GM12878 (cell line): ENCODE measurements around the gene ARIH2. TPM values are rescaled to one million over a fixed set of nuclear protein-coding genes. Genes with fewer than 3 reads are reported as not detected.

ENCODE experiments used
- ATAC-seq: fragments of 200-7000 bp; cut with Tn5 transposase; 3 replicates; pipeline ENCODE4 v1.9.1; 2020; ENCODE audit warnings: mild to moderate bottlenecking, moderate library complexity
- BruUV-seq: library from RNA; stranded (reverse); fragments of 400-500 nt; replicated peaks from 2 replicates; lab custom pipeline; 2021; lab: Mats Ljungman, UMichigan
- CTCF ChIA-PET: fragments of 300-600 bp; sonication (Branson Sonifier 250); formaldehyde crosslinking; extraction: SDS; loops from one replicate; lab custom pipeline; 2021; ENCODE audit warnings: inconsistent platforms; lab: Yijun Ruan, JAX
- POLR2A ChIA-PET: fragments of 350-600 bp; formaldehyde crosslinking; extraction: SDS; loops from one replicate; lab custom pipeline; 2021; ENCODE audit warnings: inconsistent platforms; lab: Charles Lee
- RAD21 ChIA-PET: fragments of 300-600 bp; sonication (Branson Sonifier 250); formaldehyde crosslinking; loops from one replicate; lab custom pipeline; 2023; ENCODE audit warnings: antibody characterized with exemption; ENCODE audit not compliant: unreplicated experiment; lab: Charles Lee
- SMC1A ChIA-PET: fragments of 300-600 bp; sonication (Branson Sonifier 250); formaldehyde crosslinking; loops from one replicate; lab custom pipeline; 2023; ENCODE audit not compliant: unreplicated experiment, uncharacterized antibody; lab: Charles Lee
- DNase-seq: peaks from one replicate; pipeline ENCODE4 v3.0.0-alpha.2; 2011; ENCODE audit warnings: low read depth, low spot score
- FAIRE-seq: peaks from 3 replicates; lab custom pipeline; 2011; peaks lifted over from hg19 to GRCh38; lab: Jason Lieb, UNC
- H2AFZ ChIP-seq: 2 replicates; pipeline ENCODE4 v1.6.0; 2011; ENCODE audit warnings: low read depth, low read length, control low read depth; ENCODE audit not compliant: control insufficient read depth
- H3K27ac ChIP-seq: 2 replicates; pipeline ENCODE4 v1.5.1; 2011; ENCODE audit warnings: control low read depth; ENCODE audit not compliant: control insufficient read depth, insufficient read depth
- H3K27me3 ChIP-seq, 2 experiments: replicated peaks in 1 of 2; 2 replicates each; pipeline versions ENCODE4 v1.6.0 to v1.6.1; 2011; ENCODE audit warnings: low read length in 1 of 2; ENCODE audit not compliant: control insufficient read depth in 2 of 2, insufficient read depth in 2 of 2
- H3K36me3 ChIP-seq, 2 experiments: 2 replicates each; pipeline ENCODE4 v1.5.1; 2011; ENCODE audit warnings: low read length in 1 of 2; ENCODE audit not compliant: control insufficient read depth in 2 of 2, insufficient read depth in 2 of 2
- H3K4me1 ChIP-seq: 2 replicates; pipeline ENCODE4 v1.6.1; 2011; ENCODE audit warnings: mild to moderate bottlenecking, low read length, moderate library complexity, mixed read lengths; ENCODE audit not compliant: control insufficient read depth, insufficient read depth
- H3K4me2 ChIP-seq: 2 replicates; pipeline ENCODE4 v1.6.0; 2011; ENCODE audit warnings: control low read depth; ENCODE audit not compliant: control insufficient read depth, insufficient read depth
- H3K4me3 ChIP-seq: fragments of 200-600 bp; sonication (generic); 2 replicates; pipeline ENCODE4 v1.5.1; 2016
- H3K79me2 ChIP-seq: 2 replicates; pipeline ENCODE4 v1.6.0; 2011; ENCODE audit warnings: low read length; ENCODE audit not compliant: control insufficient read depth, insufficient read depth
- H3K9ac ChIP-seq: 2 replicates; pipeline ENCODE4 v1.8.0; 2011; ENCODE audit warnings: low read length, control low read depth, mixed read lengths; ENCODE audit not compliant: control insufficient read depth, insufficient read depth
- H3K9me3 ChIP-seq: replicated peaks from 3 replicates; pipeline ENCODE4 v1.5.1; 2011; ENCODE audit warnings: mild to moderate bottlenecking, low read length; ENCODE audit not compliant: control insufficient read depth, insufficient read depth
- H4K20me1 ChIP-seq: 2 replicates; pipeline ENCODE4 v1.6.0; 2011; ENCODE audit not compliant: control insufficient read depth, insufficient read depth
- CREM ChIP-seq: IDR thresholded peaks from 2 replicates; pipeline ENCODE4 v1.6.1; 2014; ENCODE audit warnings: antibody characterized with exemption, low read depth
- DPF2 ChIP-seq: fragments of 450-650 bp; IDR thresholded peaks from 2 replicates; pipeline ENCODE4 v1.6.1; 2017; ENCODE audit warnings: mild to moderate bottlenecking
- E4F1 ChIP-seq: fragments of 450-650 bp; IDR thresholded peaks from 2 replicates; pipeline ENCODE4 v1.6.1; 2018; ENCODE audit warnings: borderline replicate concordance, mild to moderate bottlenecking; ENCODE audit not compliant: partially characterized antibody
- FOS ChIP-seq: IDR thresholded peaks from 3 replicates; pipeline ENCODE4 v1.6.1; 2011; ENCODE audit warnings: borderline replicate concordance; ENCODE audit not compliant: insufficient read length; ENCODE audit errors: extremely low read depth
- IRF3 ChIP-seq: fragments of 450-650 bp; IDR thresholded peaks from 2 replicates; pipeline ENCODE4 v1.6.1; 2014; ENCODE audit warnings: mild to moderate bottlenecking
- NKRF ChIP-seq: fragments of 450-650 bp; conservative IDR thresholded peaks from 2 replicates; pipeline ENCODE4 v1.6.1; 2017; ENCODE audit warnings: mild to moderate bottlenecking, moderate library complexity
- NR2C1 ChIP-seq: fragments of 450-650 bp; IDR thresholded peaks from 2 replicates; pipeline ENCODE4 v1.6.1; 2017; ENCODE audit warnings: antibody characterized with exemption, mild to moderate bottlenecking, moderate library complexity
- PKNOX1 ChIP-seq: fragments of 450-650 bp; IDR thresholded peaks from 2 replicates; pipeline ENCODE4 v1.6.1; 2016; ENCODE audit warnings: mild to moderate bottlenecking
- STAT1 ChIP-seq: fragments of 450-650 bp; conservative IDR thresholded peaks from 2 replicates; pipeline ENCODE4 v1.6.1; 2014; ENCODE audit warnings: antibody characterized with exemption, mild to moderate bottlenecking
- ZNF592 ChIP-seq: fragments of 450-650 bp; IDR thresholded peaks from 2 replicates; pipeline ENCODE4 v1.6.1; 2017; ENCODE audit warnings: mild to moderate bottlenecking, moderate library complexity
- ZSCAN29 ChIP-seq: fragments of 450-650 bp; IDR thresholded peaks from 2 replicates; pipeline ENCODE4 v1.6.1; 2017; ENCODE audit warnings: mild to moderate bottlenecking, moderate library complexity
- WGBS: methylation state at CpG from one replicate; pipeline ENCODE4 v1.1.6; 2016; ENCODE audit warnings: low lambda C conversion rate; ENCODE audit not compliant: insufficient replicate concordance, insufficient coverage; ENCODE audit errors: missing lambda C conversion rate; 5-methylcytosine and 5-hydroxymethylcytosine counted together
- in situ Hi-C: fragments of 300-500 bp; cut with MboI; formaldehyde crosslinking; loops from 9 replicates; pipeline ENCODE4 v1.14.3; 2018; ENCODE audit warnings: mixed read lengths
- intact Hi-C: fragments of 100-400 bp; cut with micrococcal nuclease; formaldehyde crosslinking; loops from one replicate; pipeline ENCODE4 v1.14.2; 2022; ENCODE audit not compliant: unreplicated experiment
- polyA plus RNA-seq, 11 experiments: library from polyadenylated mRNA; depleted of rRNA in 4 of 11; unstranded in 6 of 11; stranded (reverse) in 5 of 11; fragments of >200 nt; fragmentation: Nextera tagmentation in 4 of 11; fragmentation: Illumina TruSeq in 1 of 11; extraction: Ambion mirVana in 4 of 11; extraction: Trizol in 1 of 11; gene quantifications; 1 replicate in 1 of 11; 2 replicates in 10 of 11; pipeline versions ENCODE4 v1.2.1 to v1.2.3, GENCODE V29; 2011 to 2016; ENCODE audit warnings: inconsistent platforms in 2 of 11, missing spikeins in 2 of 11, low read depth in 1 of 11
- total RNA-seq, 4 experiments: library from RNA; depleted of rRNA in 3 of 4; stranded (reverse); fragments of >200 nt in 3 of 4; fragmentation: Illumina TruSeq in 1 of 4; extraction: Trizol in 1 of 4; gene quantifications; 2 replicates each; pipeline versions ENCODE4 v1.2.1 to v1.2.3, GENCODE V29; 2013 to 2021

Gene ARIH2
- total and polyA plus RNA-seq, 10 of the 15 experiments (the other 5 are each of a cell fraction or from before 2014, with no cell fraction given), result 18.7 to 74.7 (median 63.7) TPM

- no TSS peak for BruUV-seq
- Histone ChIP-seq H3K27ac (no peak overlapping the region), H3K4me3 (no peak overlapping the region), H3K36me3 (no peaks in the 10 kb centered on the region), H3K4me1 (no peaks in the 10 kb centered on the region), H3K79me2 (no peaks in the 10 kb centered on the region), H2AFZ (no peak overlapping the region), H3K27me3 (no peaks in the 10 kb centered on the region), H3K4me2 (no peak overlapping the region), H4K20me1 (no peaks in the 10 kb centered on the region), H3K9ac (no peak overlapping the region), H3K9me3 (no peaks in the 10 kb centered on the region)
- ATAC-seq, result no peak
- ChIA-PET RAD21 (interaction anchor here (1.0 kb wide), 1 partner anchor 10 kb away, joined by 3 read pairs; no protein-coding TSS in a partner anchor), CTCF (interaction anchor here (0.9 to 2.1 kb wide), 2 partner anchors 9 to 10 kb away, joined by 4 to 6 read pairs; partner anchors contain the start of gene WDR6), POLR2A (no interaction called here), SMC1A (no interaction called here)
- intact Hi-C loops, result no loop called here
- 94% methylated on average over 20 of the region's 20 CpGs for WGBS
- in situ Hi-C loops, result no loop called here
- no peak for DNase-seq
- FAIRE-seq, result no peak
- TF ChIP-seq FOS (no peak), DPF2 (no peak), STAT1 (no peak), IRF3 (no peak), ZNF592 (no peak), ZSCAN29 (no peak), E4F1 (no peak), PKNOX1 (no peak), NR2C1 (no peak), NKRF (no peak), CREM (no peak)
Measured at GRCh38 chr3:48997714-48998637, 79.3 kb downstream of the ARIH2 start.
